HCT116 (cell line): ENCODE data around the gene AMMECR1. TPM values are rescaled to one million over a fixed set of nuclear protein-coding genes. Genes with fewer than 3 reads are reported as not detected.

Experiments
- ATAC-seq: fragments of 200-7000 bp; cut with Tn5 transposase; 2 replicates; pipeline ENCODE4 v1.9.1; 2020; ENCODE audit warnings: mild to moderate bottlenecking, moderate library complexity
- BruUV-seq: library from RNA; stranded (reverse); fragments of 400-500 nt; replicated peaks from 2 replicates; lab custom pipeline; 2021; lab: Mats Ljungman, UMichigan
- CTCF ChIA-PET: fragments of 300-600 bp; sonication (Branson Sonifier 250); formaldehyde crosslinking; loops from one replicate; lab custom pipeline; 2021; ENCODE audit warnings: antibody characterized with exemption; lab: Charles Lee
- POLR2A ChIA-PET: fragments of 300-600, 350-600 bp; sonication (Branson Sonifier 250); formaldehyde crosslinking; loops from one replicate; lab custom pipeline; 2021; ENCODE audit warnings: antibody characterized with exemption; lab: Charles Lee
- RAD21 ChIA-PET, 2 experiments: fragments of 300-600 bp; sonication (Branson Sonifier 250); formaldehyde crosslinking; loops; one replicate each; lab custom pipeline; 2023; ENCODE audit warnings: low total read pairs in 2 of 2; ENCODE audit not compliant: uncharacterized antibody in 2 of 2, unreplicated experiment in 2 of 2, low non-redundant PET in 1 of 2; lab: Charles Lee
- DNase-seq: peaks from one replicate; pipeline ENCODE4 v3.0.0-alpha.2; 2010; ENCODE audit warnings: low read depth, low spot score
- H2AFZ ChIP-seq: fragments of 200-600 bp; shearing (Covaris generic), sonication (generic); 2 replicates; pipeline ENCODE4 v1.6.1; 2017; ENCODE audit warnings: low read depth, mixed run types, mixed read lengths, antibody characterized with exemption, low read length; ENCODE audit not compliant: poor library complexity, severe bottlenecking
- H3K27ac ChIP-seq: 2 replicates; pipeline ENCODE4 v1.5.1; 2012; ENCODE audit warnings: low read depth, low read length
- H3K27me3 ChIP-seq: fragments of 200-600 bp; sonication (generic); 2 replicates; pipeline ENCODE4 v1.6.1; 2016; ENCODE audit warnings: mixed run types, low read length, mixed read lengths; ENCODE audit not compliant: insufficient read depth
- H3K36me3 ChIP-seq, 2 experiments: fragments of 200-500 bp in 1 of 2; fragments of 200-600 bp in 1 of 2; sonication (Bioruptor generic) in 1 of 2; sonication (generic) in 1 of 2; 2 replicates each; pipeline versions ENCODE4 v1.5.1 to v1.6.1; 2014 to 2016; ENCODE audit warnings: low read length in 2 of 2, inconsistent platforms in 1 of 2, mixed read lengths in 1 of 2, mixed run types in 1 of 2; ENCODE audit not compliant: insufficient read depth in 2 of 2, control insufficient read depth in 1 of 2
- H3K4me1 ChIP-seq, 2 experiments: fragments of 200-600 bp in 1 of 2; sonication (generic) in 1 of 2; 2 replicates each; pipeline versions ENCODE4 v1.5.1 to v1.6.1; 2012 to 2017; ENCODE audit warnings: low read length in 2 of 2, inconsistent platforms in 1 of 2, mild to moderate bottlenecking in 1 of 2, mixed read lengths in 1 of 2, mixed run types in 1 of 2, moderate library complexity in 1 of 2; ENCODE audit not compliant: insufficient read depth in 2 of 2, control insufficient read depth in 1 of 2
- H3K4me2 ChIP-seq: fragments of 200-600 bp; sonication (generic); 2 replicates; pipeline ENCODE4 v1.6.1; 2017; ENCODE audit warnings: mixed run types, low read length, mixed read lengths
- H3K4me3 ChIP-seq, 2 experiments: fragments of 200-600 bp in 1 of 2; sonication (generic) in 1 of 2; replicated peaks in 1 of 2; 2 replicates each; pipeline ENCODE4 v1.5.1; 2011 to 2016; ENCODE audit warnings: low read length in 2 of 2, control low read depth in 1 of 2, low read depth in 1 of 2, mild to moderate bottlenecking in 1 of 2, mixed read lengths in 1 of 2, mixed run types in 1 of 2
- H3K79me2 ChIP-seq: fragments of 200-600 bp; sonication (generic); 2 replicates; pipeline ENCODE4 v1.6.1; 2017; ENCODE audit warnings: mild to moderate bottlenecking, mixed run types, low read length, moderate library complexity, mixed read lengths; ENCODE audit not compliant: insufficient read depth
- H3K9ac ChIP-seq: fragments of 200-600 bp; sonication (generic); 2 replicates; pipeline ENCODE4 v1.6.1; 2016; ENCODE audit warnings: low read length, mixed read lengths
- H3K9me2 ChIP-seq: fragments of 200-600 bp; sonication (generic), shearing (Covaris generic); 2 replicates; pipeline ENCODE4 v1.6.1; 2017; ENCODE audit warnings: mixed run types, mild to moderate bottlenecking, moderate library complexity; ENCODE audit not compliant: insufficient read depth
- H3K9me3 ChIP-seq, 2 experiments: fragments of 200-500 bp in 1 of 2; fragments of 200-600 bp in 1 of 2; sonication (Bioruptor generic) in 1 of 2; sonication (generic) in 1 of 2; 2 replicates each; pipeline ENCODE4 v1.6.1; 2014 to 2017; ENCODE audit warnings: low read length in 2 of 2, mixed read lengths in 2 of 2, inconsistent platforms in 1 of 2, low read depth in 1 of 2, mild to moderate bottlenecking in 1 of 2, mixed run types in 1 of 2, moderate library complexity in 1 of 2; ENCODE audit not compliant: control insufficient read depth in 1 of 2, insufficient read depth in 1 of 2
- H4K20me1 ChIP-seq: fragments of 200-600 bp; sonication (generic), shearing (Covaris generic); 2 replicates; pipeline ENCODE4 v1.6.1; 2017; ENCODE audit warnings: mixed run types, mild to moderate bottlenecking, moderate library complexity; ENCODE audit not compliant: insufficient read depth
- CBX3 ChIP-seq: IDR thresholded peaks from 2 replicates; pipeline ENCODE4 v1.6.1; 2012; ENCODE audit warnings: low read depth
- CEBPB ChIP-seq: IDR thresholded peaks from 2 replicates; pipeline ENCODE4 v1.6.1; 2012; ENCODE audit warnings: low read depth
- ELF1 ChIP-seq: IDR thresholded peaks from 2 replicates; pipeline ENCODE4 v1.6.1; 2012; ENCODE audit warnings: low read depth, borderline replicate concordance
- POLR2A ChIP-seq: IDR thresholded peaks from 2 replicates; pipeline ENCODE4 v1.7.0; 2011; ENCODE audit warnings: borderline replicate concordance; ENCODE audit not compliant: insufficient read depth, insufficient read length; ENCODE audit errors: extremely low read depth
- RAD21 ChIP-seq: IDR thresholded peaks from 2 replicates; pipeline ENCODE4 v1.6.1; 2012; ENCODE audit warnings: low read depth, mild to moderate bottlenecking
- SIN3A ChIP-seq: IDR thresholded peaks from 2 replicates; pipeline ENCODE4 v1.6.1; 2012; ENCODE audit warnings: low read depth
- SP1 ChIP-seq: IDR thresholded peaks from 2 replicates; pipeline ENCODE4 v1.6.1; 2012; ENCODE audit warnings: low read depth
- SRF ChIP-seq: IDR thresholded peaks from 2 replicates; pipeline ENCODE4 v1.6.1; 2012; ENCODE audit warnings: low read depth
- TCF7L2 ChIP-seq: IDR thresholded peaks from 2 replicates; pipeline ENCODE4 v1.7.0; 2011; ENCODE audit warnings: borderline replicate concordance, inconsistent platforms; ENCODE audit not compliant: insufficient read depth, insufficient read length; ENCODE audit errors: extremely low read depth
- intact Hi-C: fragments of 100-400 bp; cut with micrococcal nuclease; formaldehyde crosslinking; loops from 2 replicates; pipeline ENCODE4 v1.10.0; 2022
- total RNA-seq: library from RNA; stranded (reverse); gene quantifications from one replicate; pipeline ENCODE4 v1.2.1, GENCODE V29; 2021; ENCODE audit not compliant: unreplicated experiment

AMMECR1 gene
- total RNA-seq, 1 experiment from 2014 or later: 9.2 TPM

DNA sequence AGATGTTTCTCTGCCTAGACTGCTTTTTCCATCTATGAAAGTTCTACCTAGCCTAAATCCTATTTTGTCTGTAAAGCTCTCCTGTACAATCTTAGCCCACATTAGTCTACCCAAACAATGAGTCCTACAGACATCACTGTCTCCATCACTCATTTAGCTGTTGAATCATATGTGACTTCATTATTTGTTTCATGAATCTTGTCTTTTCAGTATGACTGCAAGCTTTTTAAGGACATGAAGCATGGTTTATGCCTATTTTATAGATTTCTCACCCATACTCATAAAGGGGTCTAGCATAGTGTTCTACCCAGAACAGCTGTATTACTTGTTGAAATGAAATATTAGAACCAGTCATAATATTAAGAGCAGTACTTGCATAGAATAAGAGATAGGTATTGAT lies 13.0 kb downstream of the AMMECR1 start:
- intact Hi-C loops: no loop called here
- H3K79me2 ChIP-seq: peaks cover 6% of the 10 kb centered on the region; the same call in 1 of the 2 replicates
- H3K27me3 ChIP-seq: no peaks in the 10 kb centered on the region
- H2AFZ ChIP-seq: no peak overlapping the region
- H3K4me1 ChIP-seq: no peaks in the 10 kb centered on the region
- H3K36me3 ChIP-seq: no peaks in the 10 kb centered on the region
- TF ChIP-seq SRF (no peak), POLR2A (no peak), SIN3A (no peak)
- POLR2A ChIA-PET: no interaction called here
- no peaks in the 10 kb centered on the region for H3K9me2 ChIP-seq
- RAD21 ChIA-PET: interaction anchor here in 1 of 2 experiments (0.7 kb wide), 1 partner anchor 13 kb away, joined by 3 read pairs; no protein-coding TSS in a partner anchor
- no peaks in the 10 kb centered on the region for H3K9me3 ChIP-seq
- no peak overlapping the region for H3K9ac ChIP-seq
- ATAC-seq: no peak
- H3K4me2 ChIP-seq: no peak overlapping the region
- BruUV-seq: no TSS peak
- H4K20me1 ChIP-seq: no peaks in the 10 kb centered on the region
- CTCF ChIA-PET: no interaction called here
- DNase-seq: no peak
- H3K27ac ChIP-seq: no peak overlapping the region
- H3K4me3 ChIP-seq: no peak overlapping the region

- ATAC-seq (no peak), DNase-seq (no peak)
- RAD21 ChIA-PET: no interaction called here
- Histone ChIP-seq H3K27ac (no peak overlapping the region), H3K36me3 (no peaks in the 10 kb centered on the region), H3K9me2 (no peaks in the 10 kb centered on the region), H3K79me2 (0 out of 2 replicates have a peak, but pooled peaks cover 3% of the 10 kb centered on the region), H3K4me1 (no peaks in the 10 kb centered on the region), H3K4me3 (no peak overlapping the region), H3K9me3 (no peaks in the 10 kb centered on the region), H2AFZ (no peak overlapping the region), H3K4me2 (no peak overlapping the region), H3K27me3 (no peaks in the 10 kb centered on the region), H3K9ac (no peak overlapping the region), H4K20me1 (no peaks in the 10 kb centered on the region)
- no TSS peak for BruUV-seq
- POLR2A ChIA-PET: no interaction called here
- CTCF ChIA-PET: no interaction called here
- intact Hi-C loops: no loop called here
- TF ChIP-seq RAD21 (no peak), SIN3A (no peak), ELF1 (no peak), CEBPB (no peak), SP1 (no peak), POLR2A (no peak), CBX3 (no peak), TCF7L2 (no peak)
Observed at GRCh38 chrX:110304371-110304770, 13.5 kb downstream of the AMMECR1 start.
